GM23338 (cell line): ENCODE results near the gene H1-8. TPM values are rescaled to one million over a fixed set of nuclear protein-coding genes. Genes with fewer than 3 reads are reported as not detected.

Experiments used
- ATAC-seq: fragments of 200-7000 bp; cut with Tn5 transposase; 3 replicates; pipeline ENCODE4 v1.9.1; 2020
- DNase-seq: peaks from one replicate; pipeline ENCODE4 v3.0.0-alpha.2; 2015; ENCODE audit warnings: low spot score
- H2AFZ ChIP-seq: fragments of 200-600 bp; sonication (generic); 2 replicates; pipeline ENCODE4 v1.8.0; 2016; ENCODE audit warnings: antibody characterized with exemption, mild to moderate bottlenecking, moderate library complexity
- H3F3A ChIP-seq: fragments of 200-600 bp; sonication (generic); replicated peaks from 2 replicates; pipeline ENCODE4 v1.8.0; 2017; ENCODE audit warnings: antibody characterized with exemption, mixed run types, low read depth
- H3K27ac ChIP-seq: fragments of 200-600 bp; sonication (generic); 2 replicates; pipeline ENCODE4 v1.6.1; 2016; ENCODE audit warnings: low read depth
- H3K27me3 ChIP-seq: fragments of 200-600 bp; sonication (generic); 2 replicates; pipeline ENCODE4 v1.8.0; 2016; ENCODE audit warnings: mild to moderate bottlenecking, mixed run types, moderate library complexity; ENCODE audit not compliant: insufficient read depth
- H3K36me3 ChIP-seq: fragments of 200-600 bp; sonication (generic); 2 replicates; pipeline ENCODE4 v1.8.0; 2016; ENCODE audit warnings: mild to moderate bottlenecking; ENCODE audit not compliant: insufficient read depth
- H3K4me1 ChIP-seq: fragments of 200-600 bp; sonication (generic); 2 replicates; pipeline ENCODE4 v1.8.0; 2016; ENCODE audit warnings: mild to moderate bottlenecking, moderate library complexity; ENCODE audit not compliant: insufficient read depth
- H3K4me2 ChIP-seq: fragments of 200-600 bp; sonication (generic); 2 replicates; pipeline ENCODE4 v1.7.1; 2017; ENCODE audit warnings: mixed run types
- H3K4me3 ChIP-seq: fragments of 200-600 bp; sonication (generic); 2 replicates; pipeline ENCODE4 v1.6.1; 2016; ENCODE audit warnings: mixed run types
- H3K79me2 ChIP-seq: fragments of 200-600 bp; sonication (generic); replicated peaks from 2 replicates; pipeline ENCODE4 v1.8.0; 2017; ENCODE audit warnings: mild to moderate bottlenecking; ENCODE audit not compliant: insufficient read depth
- H3K9me2 ChIP-seq: fragments of 200-600 bp; sonication (generic); 2 replicates; pipeline ENCODE4 v1.8.0; 2017; ENCODE audit not compliant: insufficient read depth
- H4K20me1 ChIP-seq: fragments of 200-600 bp; sonication (generic); replicated peaks from 2 replicates; pipeline ENCODE4 v1.8.0; 2017; ENCODE audit warnings: mild to moderate bottlenecking; ENCODE audit not compliant: insufficient read depth
- H3K27ac Mint-ChIP-seq: 2 replicates; pipeline ENCODE4 v1.8.0; 2020; ENCODE audit warnings: inconsistent platforms, mild to moderate bottlenecking, moderate library complexity, mixed read lengths
- H3K27me3 Mint-ChIP-seq: 3 replicates; pipeline ENCODE4 v1.8.0; 2022; ENCODE audit warnings: low read depth, mild to moderate bottlenecking, moderate library complexity, mixed read lengths, inconsistent platforms; ENCODE audit not compliant: insufficient read depth, poor library complexity
- H3K36me3 Mint-ChIP-seq: 3 replicates; pipeline ENCODE4 v1.8.0; 2021; ENCODE audit warnings: low read depth, mild to moderate bottlenecking, inconsistent platforms, moderate library complexity, mixed read lengths
- H3K4me1 Mint-ChIP-seq: 3 replicates; pipeline ENCODE4 v1.8.0; 2020; ENCODE audit warnings: mild to moderate bottlenecking, inconsistent platforms, mixed read lengths
- H3K4me3 Mint-ChIP-seq: 3 replicates; pipeline ENCODE4 v1.8.0; 2021; ENCODE audit warnings: moderate library complexity, mild to moderate bottlenecking, inconsistent platforms, mixed read lengths
- H3K9me3 Mint-ChIP-seq: 3 replicates; pipeline ENCODE4 v1.8.0; 2020; ENCODE audit warnings: moderate library complexity, mild to moderate bottlenecking, inconsistent platforms, mixed read lengths
- CREB1 ChIP-seq: fragments of 250-450 bp; sonication (Bioruptor Pico); IDR thresholded peaks from 2 replicates; pipeline ENCODE4 v1.5.0; 2020; ENCODE audit warnings: low read depth, mild to moderate bottlenecking, moderate library complexity
- CTCF ChIP-seq, 2 experiments: fragments of 200-600 bp in 1 of 2; sonication (generic) in 1 of 2; conservative IDR thresholded peaks; 2 replicates each; pipeline versions ENCODE4 v1.5.1 to v1.6.1; 2016 to 2017; ENCODE audit warnings: antibody characterized with exemption in 2 of 2, low read depth in 2 of 2, mild to moderate bottlenecking in 2 of 2, moderate library complexity in 1 of 2
- ETS1 ChIP-seq: IDR thresholded peaks from 2 replicates; pipeline ENCODE4 v1.6.1; 2016; ENCODE audit warnings: antibody characterized with exemption
- EZH2 ChIP-seq: fragments of 200-600 bp; sonication (generic); IDR thresholded peaks from one replicate; pipeline ENCODE4 v1.8.0; 2017; ENCODE audit warnings: antibody characterized with exemption, mild to moderate bottlenecking, low read depth; ENCODE audit not compliant: unreplicated experiment
- EZH2phosphoT487 ChIP-seq: fragments of 200-600 bp; sonication (generic); IDR thresholded peaks from one replicate; pipeline ENCODE4 v1.8.1; 2018; ENCODE audit warnings: antibody characterized with exemption; ENCODE audit not compliant: unreplicated experiment
- JUNB ChIP-seq: IDR thresholded peaks from one replicate; pipeline ENCODE4 v1.6.1; 2016; ENCODE audit warnings: antibody characterized with exemption; ENCODE audit not compliant: unreplicated experiment
- NANOG ChIP-seq: IDR thresholded peaks from 2 replicates; pipeline ENCODE4 v1.6.1; 2016; ENCODE audit warnings: antibody characterized with exemption, borderline replicate concordance
- POLR2AphosphoS5 ChIP-seq: IDR thresholded peaks from 2 replicates; pipeline ENCODE4 v1.6.1; 2016; ENCODE audit warnings: antibody characterized with exemption, low read depth
- REST ChIP-seq: IDR thresholded peaks from one replicate; pipeline ENCODE4 v1.6.1; 2018; ENCODE audit warnings: antibody characterized with exemption; ENCODE audit not compliant: unreplicated experiment
- STAT1 ChIP-seq: IDR thresholded peaks from one replicate; pipeline ENCODE4 v1.6.1; 2016; ENCODE audit warnings: antibody characterized with exemption; ENCODE audit not compliant: unreplicated experiment
- ZNF114 ChIP-seq: fragments of 250-450 bp; sonication (Bioruptor Pico); IDR thresholded peaks from 2 replicates; pipeline ENCODE4 v1.5.0; 2020; ENCODE audit warnings: mild to moderate bottlenecking, moderate library complexity
- ZNF331 ChIP-seq: fragments of 250-450 bp; sonication (Bioruptor Pico); IDR thresholded peaks from 2 replicates; pipeline ENCODE4 v1.5.0; 2020; ENCODE audit warnings: low read depth, mild to moderate bottlenecking, moderate library complexity
- ZNF462 ChIP-seq: fragments of 250-450 bp; sonication (Bioruptor Pico); IDR thresholded peaks from 2 replicates; pipeline ENCODE4 v1.5.0; 2020; ENCODE audit warnings: mild to moderate bottlenecking, moderate library complexity
- polyA plus RNA-seq: library from polyadenylated mRNA; unstranded; fragments of >200 nt; fragmentation: Nextera tagmentation; extraction: Ambion mirVana; gene quantifications from 2 replicates; pipeline ENCODE4 v1.2.1, GENCODE V29; 2016
- total RNA-seq: library from RNA; depleted of rRNA; stranded (reverse); fragments of >200 nt; shearing (Covaris generic); gene quantifications from 2 replicates; pipeline ENCODE4 v1.2.3, GENCODE V29; 2014

The H1-8 gene
- total and polyA plus RNA-seq, 2 experiments from 2014 or later, result not detected

GRCh38 chr3:129502641-129503408 is 40.1 kb upstream of the H1-8 start:
- no peaks in the 10 kb centered on the region for H4K20me1 ChIP-seq
- no peak overlapping the region for H3K4me3 ChIP-seq
- H3K27me3 ChIP-seq, result no peaks in the 10 kb centered on the region
- Mint-ChIP-seq H3K9me3 (no peaks in the 10 kb centered on the region), H3K4me3 (no peak overlapping the region), H3K27ac (no peak overlapping the region), H3K36me3 (peaks cover 8% of the 10 kb centered on the region; the same call in 2 of the 3 replicates), H3K4me1 (peaks cover 8% of the 10 kb centered on the region), H3K27me3 (peaks cover 13% of the 10 kb centered on the region)
- DNase-seq (no peak), ATAC-seq (no peak)
- no peaks in the 10 kb centered on the region; the same call in 1 of the 2 replicates for H3F3A ChIP-seq
- H3K4me1 ChIP-seq, result no peaks in the 10 kb centered on the region
- H2AFZ ChIP-seq, result no peak overlapping the region
- no peak overlapping the region for H3K27ac ChIP-seq
- no peak overlapping the region for H3K4me2 ChIP-seq
- no peaks in the 10 kb centered on the region for H3K9me2 ChIP-seq
- H3K79me2 ChIP-seq, result no peaks in the 10 kb centered on the region
- TF ChIP-seq STAT1, result no peak
- no peak for TF ChIP-seq REST
- TF ChIP-seq EZH2, result no peak
- TF ChIP-seq ZNF114 (CRISPR knock-in tag), result no peak
- no peak for TF ChIP-seq POLR2AphosphoS5
- TF ChIP-seq ZNF331 (CRISPR knock-in tag), result no peak
- TF ChIP-seq ZNF462 (CRISPR knock-in tag), result no peak
- TF ChIP-seq EZH2phosphoT487, result no peak
- TF ChIP-seq CREB1 (CRISPR knock-in tag), result no peak
- TF ChIP-seq JUNB, result no peak
- TF ChIP-seq CTCF (conservative IDR thresholded peaks at IDR 0.05; ENCODE audit: low read depth in 2 of 2), result no peak
- no peak for TF ChIP-seq ETS1
- no peak for TF ChIP-seq NANOG
- no peaks in the 10 kb centered on the region for H3K36me3 ChIP-seq
